ENCODE measurements around the gene A2M. TPM values are rescaled to one million over a fixed set of nuclear protein-coding genes. Genes with fewer than 3 reads are reported as not detected.

A2M gene
- total and polyA plus RNA-seq, 4 donors, result 377 to 2,674 (median 775) TPM

DNA sequence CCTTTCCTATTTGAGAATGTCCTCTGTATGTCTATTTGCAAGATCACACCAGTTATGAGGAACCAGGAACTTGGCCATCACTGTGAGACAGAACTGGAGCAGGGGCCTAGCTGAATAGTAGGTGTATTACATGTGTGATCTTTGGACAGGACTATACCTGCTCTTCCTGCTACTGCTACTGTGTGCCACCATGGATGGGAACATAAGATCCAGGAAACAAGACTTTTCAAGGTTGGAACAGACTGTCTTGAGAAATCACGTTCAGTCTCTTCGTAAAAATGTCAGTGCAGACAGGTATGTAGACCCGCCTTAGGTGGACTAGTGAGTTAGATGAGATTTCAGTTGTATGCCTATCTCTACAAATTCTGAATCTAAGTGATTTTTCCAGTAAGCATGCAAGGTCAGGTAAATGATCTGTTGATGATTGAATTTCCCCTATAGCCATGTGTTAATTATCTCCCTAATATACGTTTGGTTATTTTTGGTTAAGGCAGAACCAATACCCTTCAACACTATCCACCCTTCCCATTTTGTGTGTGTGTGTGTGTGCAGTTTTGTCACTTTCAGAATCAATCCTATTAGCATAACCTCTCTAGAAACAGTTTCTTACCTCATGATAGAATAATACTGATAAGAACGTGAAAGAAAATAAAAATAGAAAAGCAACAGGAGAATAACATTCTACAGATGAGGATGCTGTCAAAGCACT lies 7.1 kb downstream of the A2M start:
- H3K4me1 ChIP-seq (ENCODE audit: control insufficient read depth in 5 of 5, insufficient read depth in 5 of 5, low read length in 5 of 5), result peaks cover 0 to 14% (median 5%) of the 10 kb centered on the region in 5 donors
- no peak overlapping the region for H3K9ac ChIP-seq (ENCODE audit: insufficient read depth in 1 of 2, low read length in 2 of 2)
- peak overlapping the region in 1 of 2 donors; percentile 63 for H3K27ac ChIP-seq (ENCODE audit: low read depth in 1 of 2, low read length in 1 of 2)
- 70 to 78% methylated on average over 5 of the region's 5 CpGs for WGBS, 2 donors
- DNase-seq (no peak), ATAC-seq (ENCODE audit: insufficient read depth, low FRiP score) (no peak)
- no peaks in the 10 kb centered on the region for H3K9me3 ChIP-seq (ENCODE audit: control insufficient read depth in 4 of 4, insufficient read depth in 3 of 4, low read length in 3 of 4)
- TF ChIP-seq, protein P1, sequence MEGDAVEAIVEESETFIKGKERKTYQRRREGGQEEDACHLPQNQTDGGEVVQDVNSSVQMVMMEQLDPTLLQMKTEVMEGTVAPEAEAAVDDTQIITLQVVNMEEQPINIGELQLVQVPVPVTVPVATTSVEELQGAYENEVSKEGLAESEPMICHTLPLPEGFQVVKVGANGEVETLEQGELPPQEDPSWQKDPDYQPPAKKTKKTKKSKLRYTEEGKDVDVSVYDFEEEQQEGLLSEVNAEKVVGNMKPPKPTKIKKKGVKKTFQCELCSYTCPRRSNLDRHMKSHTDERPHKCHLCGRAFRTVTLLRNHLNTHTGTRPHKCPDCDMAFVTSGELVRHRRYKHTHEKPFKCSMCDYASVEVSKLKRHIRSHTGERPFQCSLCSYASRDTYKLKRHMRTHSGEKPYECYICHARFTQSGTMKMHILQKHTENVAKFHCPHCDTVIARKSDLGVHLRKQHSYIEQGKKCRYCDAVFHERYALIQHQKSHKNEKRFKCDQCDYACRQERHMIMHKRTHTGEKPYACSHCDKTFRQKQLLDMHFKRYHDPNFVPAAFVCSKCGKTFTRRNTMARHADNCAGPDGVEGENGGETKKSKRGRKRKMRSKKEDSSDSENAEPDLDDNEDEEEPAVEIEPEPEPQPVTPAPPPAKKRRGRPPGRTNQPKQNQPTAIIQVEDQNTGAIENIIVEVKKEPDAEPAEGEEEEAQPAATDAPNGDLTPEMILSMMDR (IDR thresholded peaks at IDR 0.05; ENCODE audit: control extremely low read depth, extremely low read depth), result no peak
- H3K4me3 ChIP-seq, result no peak overlapping the region
- H3K36me3 ChIP-seq (ENCODE audit: control insufficient read depth in 4 of 4, insufficient read depth in 4 of 4, low read length in 4 of 4), result peaks cover 8 to 41% (median 22%) of the 10 kb centered on the region in 4 donors
- no peaks in the 10 kb centered on the region for H3K27me3 ChIP-seq (ENCODE audit: control insufficient read depth in 3 of 3, insufficient read depth in 3 of 3, low read length in 2 of 3)

DNA sequence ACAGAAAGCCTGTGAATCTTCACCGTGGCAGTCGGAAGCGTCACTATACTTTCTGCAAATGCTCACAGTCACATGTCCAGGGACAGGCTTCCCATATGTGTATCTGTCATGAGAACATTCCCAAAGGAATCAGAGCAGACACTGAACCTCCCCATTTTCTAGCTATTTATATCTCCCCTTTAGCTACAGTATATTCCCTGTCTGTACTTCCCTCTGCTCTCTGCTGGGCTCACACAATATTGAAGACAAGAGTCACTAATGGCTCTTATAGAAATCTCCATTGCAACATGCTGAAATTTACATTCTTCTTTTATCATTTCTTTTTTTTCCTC lies 8.2 kb downstream of the A2M start:
- Histone ChIP-seq H3K9me3 (ENCODE audit: control insufficient read depth in 4 of 4, insufficient read depth in 3 of 4, low read length in 3 of 4) (no peaks in the 10 kb centered on the region), H3K4me1 (ENCODE audit: control insufficient read depth in 5 of 5, insufficient read depth in 5 of 5, low read length in 5 of 5) (peaks cover 0 to 9% (median 5%) of the 10 kb centered on the region in 5 donors), H3K4me3 (no peak overlapping the region), H3K27me3 (ENCODE audit: control insufficient read depth in 3 of 3, insufficient read depth in 3 of 3, low read length in 2 of 3) (no peaks in the 10 kb centered on the region), H3K36me3 (ENCODE audit: control insufficient read depth in 4 of 4, insufficient read depth in 4 of 4, low read length in 4 of 4) (peaks cover 0 to 33% (median 21%) of the 10 kb centered on the region in 4 donors), H3K9ac (ENCODE audit: insufficient read depth in 1 of 2, low read length in 2 of 2) (no peak overlapping the region), H3K27ac (ENCODE audit: low read depth in 1 of 2, low read length in 1 of 2) (no peak overlapping the region)
- ATAC-seq (ENCODE audit: insufficient read depth, low FRiP score), result no peak
- no peak for DNase-seq
- TF ChIP-seq, protein P1 (IDR thresholded peaks at IDR 0.05; ENCODE audit: control extremely low read depth, extremely low read depth), result no peak
- WGBS, 2 donors, result 86 to 89% methylated on average over 3 of the region's 3 CpGs

DNA sequence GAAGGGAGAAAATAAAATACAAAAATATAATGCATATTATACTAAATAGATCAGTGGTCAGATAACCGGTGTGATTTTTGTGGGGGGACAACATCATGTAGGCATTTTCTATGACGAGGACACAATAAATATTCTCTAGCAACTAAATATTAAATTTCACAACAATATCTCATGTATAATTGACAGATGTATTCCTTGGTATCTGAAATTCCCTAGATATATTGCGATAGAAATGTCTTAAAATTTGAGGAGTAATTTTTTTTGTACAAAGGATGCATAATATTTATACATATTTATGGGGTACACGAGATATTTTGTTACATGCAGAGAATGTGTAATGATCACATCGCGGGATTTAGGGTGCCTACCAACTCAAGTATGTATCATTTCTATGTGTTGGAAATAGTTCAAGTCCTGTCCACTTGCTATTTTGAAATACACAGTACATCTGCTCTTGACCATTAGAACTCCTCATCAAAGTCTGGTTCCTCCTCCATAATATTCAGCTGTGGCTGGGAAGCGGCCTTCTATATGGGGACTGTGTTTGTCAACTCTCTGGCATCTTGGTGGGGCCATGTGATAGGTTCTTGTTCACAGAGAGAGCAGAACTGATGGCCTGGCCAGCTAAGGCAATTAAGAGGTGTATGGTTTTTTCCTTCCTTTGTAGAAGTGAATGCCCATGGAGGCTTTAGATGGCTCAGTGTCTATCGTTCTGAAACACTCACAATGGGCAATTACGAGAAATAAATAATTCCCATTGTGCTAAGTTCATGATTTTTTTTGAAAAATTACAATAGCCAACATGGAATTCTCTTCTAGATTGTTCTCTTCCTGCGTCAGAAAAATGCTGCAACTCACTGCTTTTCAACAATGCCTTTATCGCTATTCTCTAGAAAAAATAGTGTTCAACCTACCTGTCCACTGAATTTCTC lies 8.8 kb downstream of the A2M start:
- Histone ChIP-seq H3K27me3 (ENCODE audit: control insufficient read depth in 3 of 3, insufficient read depth in 3 of 3, low read length in 2 of 3) (no peaks in the 10 kb centered on the region), H3K9ac (ENCODE audit: insufficient read depth in 1 of 2, low read length in 2 of 2) (no peak overlapping the region), H3K4me3 (no peak overlapping the region), H3K27ac (ENCODE audit: low read depth in 1 of 2, low read length in 1 of 2) (no peak overlapping the region), H3K4me1 (ENCODE audit: control insufficient read depth in 5 of 5, insufficient read depth in 5 of 5, low read length in 5 of 5) (peaks cover 0 to 9% (median 5%) of the 10 kb centered on the region in 5 donors), H3K36me3 (ENCODE audit: control insufficient read depth in 4 of 4, insufficient read depth in 4 of 4, low read length in 4 of 4) (peaks cover 0 to 34% (median 24%) of the 10 kb centered on the region in 4 donors), H3K9me3 (ENCODE audit: control insufficient read depth in 4 of 4, insufficient read depth in 3 of 4, low read length in 3 of 4) (no peaks in the 10 kb centered on the region)
- ATAC-seq (ENCODE audit: insufficient read depth, low FRiP score) (no peak), DNase-seq (peak in 1 of 3 donors; percentile 25)
- TF ChIP-seq, protein P1 (IDR thresholded peaks at IDR 0.05; ENCODE audit: control extremely low read depth, extremely low read depth), result no peak
- WGBS, 2 donors, result 86 to 88% methylated on average over 11 of the region's 11 CpGs

Measured in lung (tissue), 12 donors.